GM19351 (cell line): Measurements from ENCODE around the gene DONSON.
"Not testable (repeated sequence)": the region's sequence is repeated elsewhere in the genome, so short reads cannot be mapped to it uniquely, and the experiment has no call there.

Source experiments
- ATAC-seq: cut with Tn5 transposase; IDR thresholded peaks from one replicate; pipeline ENCODE4 v1.9.1; 2021; ENCODE audit warnings: mild to moderate bottlenecking, moderate library complexity; ENCODE audit not compliant: unreplicated experiment

The DONSON gene

GRCh38 chr21:33588485-33589335 is at the start of gene DONSON:
Gene DONSON (minus strand): TSS chr21:33588684. CDS start chr21:33588641, 43 bp downstream.
- peak; percentile 79 for ATAC-seq

GRCh38 chr21:33634254-33634653 is 45.8 kb upstream of the DONSON start:
- ATAC-seq: no peak

GRCh38 chr21:33626151-33626550 is 37.7 kb upstream of the DONSON start:
- not testable (repeated sequence) for ATAC-seq

GRCh38 chr21:33622253-33622652 is 33.8 kb upstream of the DONSON start:
- ATAC-seq: no peak

- ATAC-seq: no peak
Observed at GRCh38 chr21:33619726-33620125, 31.2 kb upstream of the DONSON start.

GRCh38 chr21:33618407-33618806 is 29.9 kb upstream of the DONSON start:
- no peak for ATAC-seq

- ATAC-seq: not testable (repeated sequence)
Observed at GRCh38 chr21:33617565-33617964, 29.1 kb upstream of the DONSON start.

GRCh38 chr21:33611006-33611744 is 22.7 kb upstream of the DONSON start:
- no peak for ATAC-seq

- ATAC-seq: no peak
Observed at GRCh38 chr21:33608559-33608958, 20.1 kb upstream of the DONSON start.

- ATAC-seq: no peak
Observed at GRCh38 chr21:33598051-33598450, 9.6 kb upstream of the DONSON start.

- ATAC-seq: peak; percentile 47
Observed at GRCh38 chr21:33587792-33588484, 546 bp downstream of the DONSON start.

GRCh38 chr21:33586927-33587326 is 1.6 kb downstream of the DONSON start:
- ATAC-seq: no peak

GRCh38 chr21:33584455-33584854 is 4.0 kb downstream of the DONSON start:
- no peak for ATAC-seq

GRCh38 chr21:33578959-33579542 is 9.4 kb downstream of the DONSON start:
- ATAC-seq: no peak

- no peak for ATAC-seq
Observed at GRCh38 chr21:33578214-33578613, 10.3 kb downstream of the DONSON start.

- ATAC-seq: not testable (repeated sequence)
Observed at GRCh38 chr21:33576741-33577141, 11.7 kb downstream of the DONSON start.

GRCh38 chr21:33572350-33572749 is 16.1 kb downstream of the DONSON start:
- ATAC-seq: no peak

- ATAC-seq: no peak
Observed at GRCh38 chr21:33569991-33570390, 18.5 kb downstream of the DONSON start.

GRCh38 chr21:33568448-33568847 is 20.0 kb downstream of the DONSON start:
- no peak for ATAC-seq

GRCh38 chr21:33567914-33568313 is 20.6 kb downstream of the DONSON start:
- ATAC-seq: no peak

- ATAC-seq: no peak
Observed at GRCh38 chr21:33566514-33566913, 22.0 kb downstream of the DONSON start.
